ENCODE results near the gene SETD2. TPM values are rescaled to one million over a fixed set of nuclear protein-coding genes. Genes with fewer than 3 reads are reported as not detected.
A peak's percentile ranks its signal among the peaks of the same experiment; 100 is the strongest.

The SETD2 gene
- total and polyA plus RNA-seq, 9 of the 15 experiments (the other 6 are each of a cell fraction or from before 2014, with no cell fraction given): 8.2 to 44.0 (median 33.6) TPM

GRCh38 chr3:47186285-47186684 lies 22.4 kb upstream of the SETD2 start (continued):
- TF ChIP-seq DMBX1 (CRISPR knock-in tag; IDR thresholded peaks at IDR 0.05; ENCODE audit: borderline replicate concordance) (no peak), MXD1 (CRISPR knock-in tag; IDR thresholded peaks at IDR 0.05; ENCODE audit: borderline replicate concordance, poor library complexity, severe bottlenecking) (no peak), HMGXB4 (CRISPR knock-in tag; IDR thresholded peaks at IDR 0.05) (no peak), ZKSCAN8 (CRISPR knock-in tag; IDR thresholded peaks at IDR 0.05) (peak; percentile 82; the same call in 1 of the 2 replicates), HNRNPK (IDR thresholded peaks at IDR 0.05; ENCODE audit: low read depth, low read length, poor library complexity, severe bottlenecking) (no peak), ZBTB12 (CRISPR knock-in tag; IDR thresholded peaks at IDR 0.05) (no peak), TEAD4 (IDR thresholded peaks at IDR 0.05; ENCODE audit: low read length) (peak; percentile 85), TEAD4 (CRISPR knock-in tag; IDR thresholded peaks at IDR 0.05; ENCODE audit: borderline replicate concordance) (no peak), CREB5 (CRISPR knock-in tag; IDR thresholded peaks at IDR 0.05) (no peak), SPI1 (IDR thresholded peaks at IDR 0.05; ENCODE audit: borderline replicate concordance, low read depth, low read length) (no peak), HNRNPL (IDR thresholded peaks at IDR 0.05; ENCODE audit: low read depth, low read length) (no peak), SIN3A (IDR thresholded peaks at IDR 0.05; ENCODE audit: borderline replicate concordance in 2 of 2, control insufficient read depth in 1 of 2, low read depth in 2 of 2, low read length in 2 of 2) (no peak), ZNF699 (CRISPR knock-in tag; IDR thresholded peaks at IDR 0.05; ENCODE audit: insufficient replicate concordance) (no peak)
